GM03348 (cell line): ENCODE data around the gene CBFB.
"Not testable (repeated sequence)": the region's sequence is repeated elsewhere in the genome, so short reads cannot be mapped to it uniquely, and the experiment has no call there.

Source experiments
- DNase-seq: peaks from one replicate; pipeline ENCODE4 v3.0.0; 2012; ENCODE audit warnings: low spot score

The CBFB gene

DNA sequence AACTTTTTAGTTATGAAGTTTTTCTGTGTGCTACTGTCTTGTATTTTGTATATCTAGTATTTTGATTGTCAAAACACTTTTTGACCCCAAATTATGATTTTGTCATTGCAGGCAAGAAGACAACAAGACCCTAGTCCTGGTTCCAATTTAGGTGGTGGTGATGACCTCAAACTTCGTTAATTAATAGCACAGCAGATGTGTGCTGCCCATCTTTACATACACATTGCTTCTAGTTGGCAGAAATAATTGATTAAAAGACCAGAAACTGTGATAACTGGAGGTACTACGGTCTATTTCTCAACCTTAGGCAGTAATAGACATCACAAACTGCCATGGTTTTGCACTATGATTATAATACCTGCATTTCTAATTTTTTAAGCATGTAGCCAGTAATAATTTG lies 69.7 kb downstream of the CBFB start:
- DNase-seq, result no peak

- peak; percentile 20 for DNase-seq
Observed at GRCh38 chr16:67100569-67101310, 71.8 kb downstream of the CBFB start.

DNA sequence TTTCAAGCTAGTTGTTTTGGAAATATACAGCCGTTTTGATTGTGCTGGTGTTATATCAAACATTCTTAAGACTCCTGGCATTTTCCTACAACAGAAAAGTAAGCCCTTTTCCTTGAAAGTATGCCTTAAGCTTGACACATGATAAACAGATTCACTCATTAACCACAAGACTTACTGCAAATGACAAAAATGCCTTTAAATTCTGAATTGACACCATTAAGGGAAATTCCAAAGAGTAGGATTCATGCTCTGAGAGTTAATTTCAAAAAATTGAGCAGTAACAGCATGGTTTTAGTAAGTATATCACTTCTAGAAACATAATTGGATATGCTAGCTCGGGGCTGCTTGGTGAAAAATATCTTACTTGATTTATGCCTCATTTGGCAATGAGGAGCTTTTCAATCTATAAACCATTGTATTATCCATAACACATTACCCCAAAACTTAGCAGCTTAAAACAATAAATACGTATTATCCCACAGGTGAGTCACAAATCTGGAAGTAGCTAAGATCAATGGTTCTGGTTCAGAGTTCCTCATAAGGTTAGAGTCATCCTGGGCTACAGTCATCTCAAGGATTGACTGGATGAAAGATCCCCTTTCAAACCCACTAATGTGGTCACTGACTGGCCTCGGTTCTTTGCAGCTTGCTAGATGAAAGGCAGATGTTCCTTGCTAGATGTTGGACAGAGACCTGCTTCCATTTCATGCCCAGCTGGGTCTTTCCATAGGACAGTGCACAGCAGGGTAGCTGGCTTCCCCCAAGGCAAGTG lies 72.5 kb downstream of the CBFB start:
- peak; percentile 49 for DNase-seq

DNA sequence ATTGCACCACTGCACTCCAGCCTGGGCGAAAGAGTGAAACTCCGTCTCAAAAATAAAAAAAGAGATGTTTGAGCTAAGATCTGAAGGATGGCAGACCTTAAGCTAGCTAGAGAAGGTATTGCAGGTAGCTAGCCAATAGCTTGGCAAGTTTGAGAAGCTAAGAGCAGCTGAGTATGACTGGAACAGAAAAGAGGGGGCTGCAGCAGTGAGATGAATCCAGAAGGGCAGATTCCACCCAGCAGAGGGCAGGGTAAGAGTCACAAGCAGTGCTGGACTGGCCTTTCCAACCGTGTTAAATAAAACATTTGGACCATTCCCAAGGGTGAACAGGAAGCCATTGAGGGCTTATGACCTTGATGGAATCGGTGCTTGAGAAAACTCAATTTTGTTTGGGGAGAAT lies 75.1 kb downstream of the CBFB start:
- no peak for DNase-seq

GRCh38 chr16:67104845-67105244 lies 75.9 kb downstream of the CBFB start:
- no peak for DNase-seq

DNA sequence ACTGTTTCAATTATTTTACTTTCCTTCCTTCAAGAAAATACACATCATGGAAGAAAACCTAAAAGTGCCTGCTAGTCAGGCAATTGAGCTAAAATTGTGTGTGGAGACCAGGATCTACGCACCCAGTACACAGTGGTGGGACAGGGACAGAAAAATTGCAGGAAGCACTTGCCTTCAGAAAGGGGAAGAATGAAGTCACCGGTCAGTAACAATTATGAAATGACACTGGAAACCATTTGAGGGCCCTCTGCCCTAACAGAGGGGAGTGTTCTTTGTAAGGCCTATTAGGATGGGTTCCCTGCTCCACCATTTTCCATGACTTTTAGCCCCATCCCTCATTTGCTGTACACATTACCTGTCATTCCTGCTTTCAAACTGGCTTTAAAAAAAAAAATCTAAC lies 76.3 kb downstream of the CBFB start:
- no peak for DNase-seq

DNA sequence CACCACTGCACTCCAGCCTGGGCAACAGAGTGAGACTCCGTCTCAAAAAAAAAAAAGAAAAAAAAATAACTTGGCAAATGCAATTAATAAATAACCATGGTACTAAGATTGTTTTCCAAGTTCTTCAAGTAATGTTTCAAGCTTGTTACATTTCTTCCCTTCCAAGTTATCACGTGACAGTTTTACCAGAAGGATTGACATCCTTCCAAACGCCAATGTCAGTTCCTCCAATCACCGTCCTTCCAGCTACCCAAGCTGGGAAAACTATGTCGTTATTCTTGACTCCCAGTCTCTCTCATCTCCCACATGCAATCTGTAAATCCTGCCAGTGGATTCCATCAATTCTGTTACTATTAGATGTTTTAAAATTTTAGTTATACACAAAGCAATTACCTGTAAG lies 76.9 kb downstream of the CBFB start:
- DNase-seq, result peak; percentile 36

GRCh38 chr16:67108489-67108888 lies 79.5 kb downstream of the CBFB start:
- DNase-seq, result no peak

- no peak for DNase-seq
Observed at GRCh38 chr16:67108931-67109406, 80.0 kb downstream of the CBFB start.

DNA sequence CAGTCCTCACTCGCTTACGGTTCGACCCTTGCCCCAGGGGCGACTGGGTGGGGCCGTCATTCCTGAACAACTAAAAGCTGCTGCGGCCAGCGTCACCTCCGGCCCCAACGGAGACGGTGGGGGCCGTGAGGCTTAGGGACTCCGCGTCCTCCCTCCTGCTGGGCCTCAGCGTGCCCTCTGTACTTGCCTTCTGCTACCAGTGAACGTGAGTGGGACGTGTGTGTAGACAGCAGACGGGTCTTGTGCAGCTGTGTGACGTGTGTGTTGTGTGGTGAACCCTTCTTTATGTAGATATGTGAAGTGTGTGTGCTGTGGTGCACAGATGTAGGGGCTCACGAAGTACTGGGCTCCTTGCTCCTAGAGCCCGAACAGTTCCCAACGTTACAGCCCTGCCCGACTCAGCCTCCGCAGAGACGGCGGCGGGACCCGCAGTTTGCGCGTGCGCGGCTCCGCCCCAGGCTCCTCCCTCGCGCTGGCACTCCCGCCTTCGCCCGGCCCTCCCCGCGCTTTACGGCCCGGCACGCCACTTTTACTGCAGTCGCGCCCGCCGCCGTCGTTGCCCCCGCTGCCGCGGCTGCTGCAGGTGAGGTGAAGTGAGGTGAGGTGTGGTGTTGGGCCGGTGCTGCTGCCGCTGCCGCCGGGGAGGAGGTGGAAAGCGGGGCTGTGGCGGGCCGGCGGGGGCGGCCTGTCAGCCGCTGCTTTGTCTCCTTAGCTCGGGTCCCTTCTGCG lies 80.6 kb downstream of the CBFB start, which contains the start of gene PHAF1:
PHAF1 (plus strand) TSS at position 535 of the 729 bp plus-strand sequence. CDS start 235 bp downstream, outside the sequence.
- peak; percentile 100 for DNase-seq

GRCh38 chr16:67111951-67112444 lies 83.0 kb downstream of the CBFB start:
- no peak for DNase-seq

DNA sequence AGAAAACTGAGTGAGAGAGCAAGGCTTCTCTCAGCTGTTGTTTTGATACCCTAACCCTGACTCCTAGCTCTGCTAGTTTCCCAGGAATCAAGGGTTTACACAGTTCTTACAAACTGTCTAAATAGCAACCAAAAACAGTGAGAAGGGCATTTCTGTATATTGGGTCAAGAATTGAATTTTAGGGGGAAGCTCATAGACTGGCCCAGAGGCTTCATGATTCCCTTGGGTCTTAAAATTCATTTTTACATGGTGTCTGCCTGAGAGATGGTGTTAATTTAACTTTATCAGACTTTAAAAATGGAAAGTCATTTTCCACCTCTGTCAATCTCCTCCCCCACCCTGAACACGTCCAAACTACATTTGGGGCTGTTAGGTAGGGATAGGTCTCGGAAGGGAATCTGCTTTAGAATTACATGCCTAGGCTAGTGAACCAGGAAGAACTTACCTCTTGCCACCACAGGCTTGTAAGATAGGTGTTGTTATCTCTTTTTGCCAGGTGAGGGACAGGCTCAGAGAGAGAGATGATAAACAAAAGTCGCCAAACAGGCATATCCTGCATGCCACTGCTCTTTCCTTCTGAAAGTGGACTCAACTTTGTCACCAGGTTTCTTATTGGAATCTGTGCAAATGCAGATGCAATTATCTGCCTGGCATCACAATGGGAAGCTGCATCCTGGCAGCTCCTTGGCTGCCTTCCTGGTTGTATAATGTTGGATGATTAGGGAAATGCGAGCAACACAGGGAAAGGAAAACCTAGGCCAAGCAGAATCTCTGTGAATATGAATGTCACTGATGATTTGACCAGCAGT lies 83.8 kb downstream of the CBFB start:
- DNase-seq, result no peak

DNA sequence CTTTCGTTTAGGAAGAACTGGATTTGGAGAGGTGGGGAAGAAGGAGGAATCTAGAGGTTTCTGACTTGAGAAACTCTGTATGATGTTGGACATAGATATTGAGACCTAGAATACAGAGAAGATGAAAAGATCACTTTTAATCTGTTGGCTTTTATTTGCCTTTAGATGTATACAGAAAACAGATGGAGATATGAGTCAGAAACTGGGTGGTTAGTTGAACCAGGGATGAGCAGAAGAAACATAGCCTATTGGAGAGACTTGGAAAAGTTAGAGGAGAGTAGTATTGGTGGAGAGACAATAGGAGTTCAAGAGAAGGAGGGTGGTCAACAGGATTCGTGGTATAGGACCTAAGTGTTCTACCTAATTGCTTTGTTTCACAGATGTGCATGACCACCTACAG lies 85.8 kb downstream of the CBFB start:
- DNase-seq, result no peak

DNA sequence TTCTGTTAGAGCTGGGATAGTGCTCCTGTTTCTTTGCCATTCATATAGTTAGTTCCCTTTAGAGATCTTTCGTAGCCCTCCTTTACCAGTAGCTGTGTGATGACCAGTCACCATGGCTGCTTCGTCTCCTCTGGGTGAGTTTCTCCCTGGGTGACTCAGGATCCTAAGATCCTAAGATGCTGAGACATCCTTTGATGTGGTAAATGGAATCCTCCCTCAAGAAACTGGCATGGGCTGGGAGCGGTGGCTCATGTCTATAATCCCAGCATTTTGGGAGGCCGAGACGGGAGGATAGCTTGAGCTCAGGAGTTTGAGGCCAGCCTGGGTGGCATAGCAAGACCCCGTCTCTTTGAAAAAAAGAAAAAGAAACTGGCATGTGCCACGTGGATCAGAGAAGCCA lies 86.7 kb downstream of the CBFB start:
- DNase-seq, result peak; percentile 81

DNA sequence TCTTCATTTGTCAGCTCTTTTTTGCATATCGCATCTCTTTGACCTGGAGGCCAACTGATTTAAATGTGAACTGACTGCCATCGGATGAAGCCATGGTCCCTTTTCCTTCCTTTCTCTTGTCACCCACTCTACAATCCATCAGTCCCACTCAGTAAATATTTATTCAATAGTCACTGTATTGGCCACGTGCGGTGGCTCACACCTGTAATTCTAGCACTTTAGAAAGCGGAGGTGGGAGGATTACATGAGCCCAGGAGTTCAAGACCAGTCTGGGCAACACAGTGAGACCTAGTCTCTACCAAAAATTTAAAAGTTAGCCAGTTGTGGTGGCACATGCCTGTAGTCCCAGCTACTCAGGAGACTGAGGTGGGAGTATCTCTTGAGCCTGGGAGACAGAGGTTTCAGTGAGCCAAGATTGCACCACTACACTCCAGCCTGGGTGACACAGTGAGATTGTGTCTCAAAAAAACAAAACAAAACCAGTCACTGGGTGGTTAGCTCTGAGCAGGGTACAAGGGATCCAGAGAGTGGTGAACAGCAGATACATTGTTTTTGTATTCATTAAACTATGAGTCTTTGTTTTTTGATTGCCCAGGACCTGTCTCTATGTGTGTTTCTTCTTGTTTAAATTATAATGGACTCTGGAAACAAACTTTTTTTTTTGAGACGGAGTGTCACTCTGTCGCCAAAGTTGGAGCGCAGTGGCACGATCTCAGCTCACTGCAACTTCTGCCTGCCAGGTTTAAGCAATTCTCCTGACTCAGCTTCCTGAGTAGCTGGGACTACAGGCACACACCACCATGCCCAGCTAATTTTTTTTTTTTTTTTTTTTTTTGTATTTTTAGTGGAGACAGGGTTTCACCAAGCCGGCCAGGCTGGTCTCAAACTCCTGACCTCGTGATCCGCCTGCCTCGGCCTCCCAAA lies 87.7 kb downstream of the CBFB start:
- DNase-seq, result no peak

GRCh38 chr16:67117716-67118115 lies 88.8 kb downstream of the CBFB start:
- DNase-seq, result no peak

- DNase-seq, result no peak
Observed at GRCh38 chr16:67120025-67120424, 91.1 kb downstream of the CBFB start.

DNA sequence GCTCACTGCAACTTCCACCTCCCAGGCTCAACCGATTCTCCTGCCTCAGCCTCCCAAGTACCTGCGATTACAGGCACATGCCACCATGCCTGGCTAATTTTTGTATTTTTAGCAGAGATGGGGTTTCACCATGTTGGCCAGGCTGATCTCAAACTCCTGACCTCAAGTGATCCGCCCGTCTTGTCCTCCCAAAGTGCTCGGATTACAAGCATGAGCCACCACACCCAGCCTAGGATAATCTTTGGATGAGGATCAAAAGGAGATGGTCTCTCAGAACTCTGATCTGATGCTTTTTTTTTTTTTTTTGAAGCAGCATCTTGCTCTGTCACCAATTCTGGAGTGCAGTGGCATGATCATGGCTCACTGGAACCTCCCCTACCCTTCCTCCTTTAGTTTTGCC lies 93.8 kb downstream of the CBFB start:
- not testable (repeated sequence) for DNase-seq

DNA sequence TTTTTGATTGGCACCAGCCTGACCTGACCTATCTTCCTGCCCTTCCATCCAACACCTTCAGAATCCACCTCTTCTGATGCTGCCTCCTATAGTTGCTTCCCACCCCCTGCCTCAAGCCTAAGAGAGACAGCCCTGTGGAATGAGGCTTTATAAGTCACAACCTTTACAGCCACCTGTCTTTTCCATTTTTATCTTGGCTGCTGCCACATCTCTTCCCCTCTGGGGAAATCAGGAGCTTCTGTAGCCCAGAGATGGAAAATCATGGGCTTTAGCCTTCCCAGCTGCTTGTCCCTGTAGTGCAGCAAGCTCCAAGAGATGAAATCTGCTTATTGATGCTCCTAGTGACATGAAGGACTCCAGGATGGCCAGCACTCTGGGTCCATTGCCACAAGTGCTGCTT lies 99.5 kb downstream of the CBFB start:
- no peak for DNase-seq

DNA sequence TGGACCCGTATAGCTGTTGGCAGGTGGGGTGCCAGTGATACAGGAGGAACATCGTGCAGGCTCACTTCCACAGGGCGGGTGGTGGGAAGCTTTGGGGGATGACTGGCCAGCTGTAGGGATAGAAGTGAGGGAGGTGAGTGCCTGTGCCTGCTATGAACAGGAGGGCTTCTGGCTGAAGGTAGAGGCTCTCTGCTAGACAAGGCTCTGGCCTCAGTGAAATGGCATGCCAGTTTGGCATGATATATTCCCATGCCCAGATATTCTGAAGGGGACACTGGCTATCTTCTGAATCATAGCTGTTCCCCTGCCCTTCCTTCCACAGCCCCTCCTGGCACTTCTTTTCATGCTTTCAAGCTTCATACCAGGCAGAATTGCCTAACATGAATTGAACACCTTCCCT lies 99.9 kb downstream of the CBFB start:
- DNase-seq, result no peak

DNA sequence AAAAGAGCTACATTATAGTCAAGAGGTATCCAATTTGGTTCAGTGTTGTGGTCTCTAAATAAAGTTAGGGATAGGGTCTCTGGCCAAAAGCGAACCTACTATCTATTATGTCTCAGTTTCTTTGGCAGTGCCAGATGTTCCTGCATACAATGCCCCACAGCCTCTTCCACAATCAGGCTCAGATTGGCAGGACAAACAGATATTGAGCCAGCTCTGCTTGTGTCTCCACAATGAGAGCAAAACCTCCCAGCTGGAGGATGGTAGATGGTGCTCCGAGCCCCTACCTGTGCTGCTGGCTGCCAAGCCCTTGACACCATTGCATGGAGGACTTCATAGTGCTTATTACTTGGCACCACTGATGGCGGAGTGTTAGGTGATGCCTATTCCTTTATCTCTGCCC lies 100.5 kb downstream of the CBFB start:
- no peak for DNase-seq
